ENCODE data around the gene DAND5. TPM values are rescaled to one million over a fixed set of nuclear protein-coding genes. Genes with fewer than 3 reads are reported as not detected.
"Not testable (repeated sequence)": the region's sequence is repeated elsewhere in the genome, so short reads cannot be mapped to it uniquely, and the experiment has no call there.

Gene DAND5
- total RNA-seq, 1 experiment from 2014 or later: not detected

DNA sequence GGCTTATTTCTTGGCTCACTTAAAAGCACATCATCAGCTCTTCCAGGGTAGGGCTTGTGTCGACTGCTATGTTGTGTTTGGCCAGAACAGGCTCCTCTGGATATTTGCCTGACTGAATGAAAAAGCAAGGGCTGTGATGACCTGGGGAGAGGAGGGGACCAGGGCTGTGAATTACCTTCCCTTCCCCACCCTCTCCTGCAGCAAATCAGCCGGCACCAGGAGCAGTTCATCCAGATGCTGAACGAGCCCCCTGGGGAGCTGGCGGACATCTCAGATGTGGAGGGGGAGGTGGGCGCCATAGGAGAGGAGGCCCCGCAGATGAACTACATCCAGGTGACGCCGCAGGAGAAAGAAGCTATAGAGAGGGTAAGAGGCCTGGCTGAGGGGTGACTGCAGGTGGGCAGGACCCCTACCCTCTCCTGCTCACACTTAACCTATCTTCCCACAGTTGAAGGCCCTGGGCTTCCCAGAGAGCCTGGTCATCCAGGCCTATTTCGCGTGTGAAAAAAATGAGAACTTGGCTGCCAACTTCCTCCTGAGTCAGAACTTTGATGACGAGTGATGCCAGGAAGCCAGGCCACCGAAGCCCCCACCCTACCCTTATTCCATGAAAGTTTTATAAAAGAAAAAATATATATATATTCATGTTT is 16.8 kb upstream of the DAND5 start:
- H3K4me3 ChIP-seq: no peak overlapping the region
- peaks cover 67% of the 10 kb centered on the region for H3K36me3 ChIP-seq
- no peaks in the 10 kb centered on the region for H3K27me3 ChIP-seq
- DNase-seq: no peak
- H3K4me1 ChIP-seq: peaks cover 35% of the 10 kb centered on the region
- peak overlapping the region; percentile 12; the same call in 1 of the 2 replicates for H3K27ac ChIP-seq
- H3K9me3 ChIP-seq (replicated peaks): no peaks in the 10 kb centered on the region

DNA sequence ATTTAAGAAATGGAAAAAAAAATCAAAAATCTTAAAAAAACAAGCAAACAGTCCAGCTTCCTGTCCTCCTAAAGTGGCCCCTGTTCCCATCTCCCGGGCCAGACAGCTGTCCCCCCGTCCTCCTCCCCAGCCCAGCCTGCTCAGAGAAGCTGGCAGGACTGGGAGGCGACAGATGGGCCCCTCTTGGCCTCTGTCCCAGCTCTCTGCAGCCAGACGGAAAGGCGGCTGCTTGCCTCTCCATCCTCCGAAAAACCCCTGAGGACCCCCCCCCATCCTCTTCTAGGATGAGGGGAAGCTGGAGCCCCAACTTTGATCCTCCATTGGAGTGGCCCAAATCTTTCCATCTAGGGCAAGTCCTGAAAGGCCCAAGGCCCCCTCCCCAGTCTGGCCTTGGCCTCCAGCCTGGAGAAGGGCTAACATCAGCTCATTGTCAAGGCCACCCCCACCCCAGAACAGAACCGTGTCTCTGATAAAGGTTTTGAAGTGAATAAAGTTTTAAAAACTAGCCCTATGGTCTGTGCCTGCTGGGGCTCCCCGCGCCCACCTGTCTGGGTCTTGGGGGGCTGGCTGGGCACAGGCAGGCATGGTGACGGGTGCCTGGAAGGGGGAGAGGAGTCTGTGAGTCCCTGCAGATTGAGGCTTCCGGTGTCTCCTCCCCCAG is 16.1 kb upstream of the DAND5 start:
- Histone ChIP-seq H3K4me1 (peaks cover 35% of the 10 kb centered on the region), H3K27ac (no peak overlapping the region), H3K4me3 (no peak overlapping the region), H3K36me3 (peaks cover 60% of the 10 kb centered on the region), H3K9me3 (replicated peaks) (no peaks in the 10 kb centered on the region), H3K27me3 (no peaks in the 10 kb centered on the region)
- peak; percentile 88 for DNase-seq

DNA sequence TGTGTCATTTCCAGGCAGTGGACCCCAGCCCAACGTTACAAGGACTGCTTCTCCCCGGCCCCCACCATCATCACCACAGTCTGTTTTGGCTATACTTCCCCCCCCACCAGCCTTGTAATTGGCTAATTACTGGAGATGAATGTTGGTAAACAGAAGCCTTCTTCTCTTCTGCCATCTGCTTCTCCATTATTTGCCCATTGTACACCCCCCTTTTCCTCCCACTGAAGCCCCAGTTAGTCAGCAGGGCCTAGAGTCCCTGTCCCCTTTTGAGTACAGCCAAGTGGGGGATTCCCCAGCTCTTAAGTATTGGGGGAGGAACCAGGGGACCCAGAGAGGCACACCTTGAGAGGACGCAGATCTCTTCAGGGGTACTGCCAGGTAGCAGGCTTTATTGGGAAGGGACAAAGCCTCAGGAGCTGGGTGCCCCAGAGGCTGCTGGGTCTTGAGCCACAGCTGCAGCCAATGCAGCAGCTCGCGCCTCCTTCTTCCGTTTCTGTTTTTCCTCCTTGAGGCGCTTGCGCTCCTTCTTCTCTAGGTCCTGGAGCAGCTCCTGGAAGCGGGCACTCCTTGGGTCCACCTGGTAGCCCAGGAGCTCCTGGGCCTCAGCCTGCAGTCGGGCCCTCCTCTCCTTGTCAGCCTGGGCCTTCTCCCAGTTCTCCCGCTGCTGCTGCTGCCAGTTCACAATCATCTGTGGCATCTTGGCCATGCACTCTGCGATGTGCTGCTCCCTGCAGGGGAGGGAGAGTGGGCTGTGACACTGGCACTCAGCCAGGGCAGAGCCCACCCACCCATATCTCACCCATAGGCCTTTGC is 15.4 kb upstream of the DAND5 start:
- DNase-seq: no peak
- H3K9me3 ChIP-seq (replicated peaks): no peaks in the 10 kb centered on the region
- H3K4me3 ChIP-seq: no peak overlapping the region
- H3K36me3 ChIP-seq: peaks cover 53% of the 10 kb centered on the region
- no peaks in the 10 kb centered on the region for H3K27me3 ChIP-seq
- no peak overlapping the region for H3K27ac ChIP-seq
- H3K4me1 ChIP-seq: peaks cover 35% of the 10 kb centered on the region

DNA sequence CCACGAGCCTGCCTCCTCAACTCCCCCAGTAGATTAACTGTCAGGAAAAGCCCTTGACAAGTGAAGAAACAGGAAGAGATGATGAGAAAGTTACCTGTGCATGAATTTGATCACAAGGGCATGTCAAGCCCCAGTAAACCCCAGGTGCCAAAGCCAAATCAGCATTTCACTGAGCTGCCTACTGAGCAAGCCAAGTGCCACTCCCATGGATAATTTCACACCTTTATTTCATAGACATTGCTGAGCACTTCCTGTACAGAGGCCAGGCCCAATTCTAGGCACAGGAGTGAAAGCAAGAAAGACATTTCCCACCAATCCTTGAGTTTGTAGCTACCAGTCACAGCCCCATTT is 14.8 kb upstream of the DAND5 start:
- H3K9me3 ChIP-seq (replicated peaks): no peaks in the 10 kb centered on the region
- peaks cover 35% of the 10 kb centered on the region for H3K4me1 ChIP-seq
- H3K4me3 ChIP-seq: no peak overlapping the region
- no peak for DNase-seq
- peaks cover 47% of the 10 kb centered on the region for H3K36me3 ChIP-seq
- no peak overlapping the region for H3K27ac ChIP-seq
- no peaks in the 10 kb centered on the region for H3K27me3 ChIP-seq

DNA sequence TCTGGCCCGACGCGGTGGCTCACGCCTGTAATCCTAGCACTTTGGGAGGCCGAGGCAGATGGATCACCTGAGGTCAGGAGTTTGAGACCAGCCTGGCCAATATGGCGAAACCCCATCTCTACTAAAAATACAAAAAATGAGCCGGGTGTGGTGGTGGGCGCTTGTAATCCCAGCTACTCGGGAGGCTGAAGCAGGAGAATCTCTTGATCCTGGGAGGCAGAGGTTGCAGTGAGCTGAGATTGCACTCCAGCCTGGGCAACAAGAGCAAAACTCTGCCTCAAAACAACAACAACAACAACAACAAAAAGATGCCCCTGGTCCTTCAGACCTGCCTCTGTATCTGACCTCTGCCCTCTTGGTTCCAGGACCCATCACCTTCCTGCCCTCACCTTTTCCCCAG is 13.8 kb upstream of the DAND5 start:
- H3K36me3 ChIP-seq: peaks cover 39% of the 10 kb centered on the region
- not testable (repeated sequence) for H3K4me3 ChIP-seq; DNase-seq; H3K27ac ChIP-seq; H3K27me3 ChIP-seq; H3K9me3 ChIP-seq (replicated peaks)
- peaks cover 35% of the 10 kb centered on the region for H3K4me1 ChIP-seq

DNA sequence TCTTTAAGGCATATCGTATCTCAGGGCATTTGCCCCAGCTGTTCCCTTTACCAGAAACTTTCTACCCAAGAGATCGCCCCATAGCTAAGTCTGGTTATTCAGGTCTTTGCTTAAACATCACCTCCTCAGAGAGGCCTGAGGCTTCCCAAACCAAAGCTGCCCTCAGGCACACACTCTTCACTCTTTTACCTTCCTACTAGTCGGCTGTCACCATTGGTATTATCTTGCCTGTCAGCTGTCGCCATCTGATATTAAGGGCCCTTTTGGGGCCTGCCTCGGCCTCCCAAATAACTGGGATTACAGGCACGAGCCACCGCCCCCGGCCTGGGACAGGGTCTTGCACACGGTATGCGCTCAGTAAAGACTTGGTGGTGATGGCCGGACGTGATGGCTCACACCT is 13.4 kb upstream of the DAND5 start:
- Histone ChIP-seq H3K27me3 (no peaks in the 10 kb centered on the region), H3K36me3 (peaks cover 34% of the 10 kb centered on the region), H3K4me3 (peak overlapping the region; percentile 99), H3K9me3 (replicated peaks) (no peaks in the 10 kb centered on the region), H3K4me1 (peaks cover 35% of the 10 kb centered on the region), H3K27ac (peak overlapping the region; percentile 91; the same call in 1 of the 2 replicates)
- peak in 1 of 2 experiments; percentile 64 for DNase-seq

DNA sequence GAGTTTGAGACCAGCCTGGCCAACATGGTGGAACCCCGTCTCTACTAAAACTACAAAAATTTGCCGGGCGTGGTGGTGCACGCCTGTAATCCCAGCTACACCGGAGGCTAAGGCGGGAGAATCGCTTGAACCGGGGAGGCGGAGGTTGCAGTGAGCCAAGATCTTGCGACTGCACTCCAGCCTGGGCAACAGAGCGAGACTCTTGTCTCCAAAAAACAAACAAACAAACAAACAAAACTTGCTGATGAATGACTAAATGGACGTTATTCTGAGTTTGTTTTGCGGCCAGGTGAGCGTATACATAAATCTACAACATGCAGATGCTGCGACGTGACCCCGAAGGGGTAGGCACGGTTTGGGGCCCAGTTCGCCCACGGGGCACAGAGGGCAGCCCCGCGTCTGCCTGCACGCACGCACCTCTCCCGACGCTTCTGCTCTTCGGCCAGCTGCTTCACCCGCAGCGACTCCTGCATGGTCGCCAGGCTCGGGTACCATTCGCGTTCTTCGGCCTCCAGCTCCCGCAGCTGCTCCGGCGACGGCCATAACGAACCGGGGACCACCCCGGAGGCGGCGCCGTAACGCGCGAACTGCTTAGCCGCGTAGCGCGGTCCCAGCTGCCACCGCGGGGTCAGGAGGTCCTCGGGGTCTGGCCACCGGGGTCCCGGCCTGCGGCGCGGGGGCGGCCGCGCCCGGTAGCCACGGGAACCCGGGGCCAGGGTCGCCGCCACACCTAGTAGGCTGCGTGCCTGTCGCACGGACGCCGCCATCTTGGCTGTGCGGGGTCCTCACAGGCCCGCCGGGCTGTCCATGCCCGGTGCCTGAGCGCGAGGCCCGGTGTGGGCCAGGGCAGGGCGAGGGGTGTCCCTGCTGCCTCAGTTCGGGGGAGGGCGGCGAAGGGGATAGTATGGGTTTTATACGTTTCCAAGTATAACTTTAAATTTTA is 12.7 kb upstream of the DAND5 start, which contains the start of gene GADD45GIP1:
Gene GADD45GIP1 (minus strand): TSS at position 778 of the 943 bp plus-strand sequence. CDS start 11 bp downstream, at position 767.
- Histone ChIP-seq H3K9me3 (replicated peaks) (no peaks in the 10 kb centered on the region), H3K4me1 (peaks cover 35% of the 10 kb centered on the region), H3K27ac (peak within 1 kb of the TSS; percentile 91), H3K4me3 (peak within 1 kb of the TSS; percentile 99), H3K27me3 (no peaks in the 10 kb centered on the region), H3K36me3 (peaks cover 27% of the 10 kb centered on the region)
- peak; percentile 93 to 94 for DNase-seq

DNA sequence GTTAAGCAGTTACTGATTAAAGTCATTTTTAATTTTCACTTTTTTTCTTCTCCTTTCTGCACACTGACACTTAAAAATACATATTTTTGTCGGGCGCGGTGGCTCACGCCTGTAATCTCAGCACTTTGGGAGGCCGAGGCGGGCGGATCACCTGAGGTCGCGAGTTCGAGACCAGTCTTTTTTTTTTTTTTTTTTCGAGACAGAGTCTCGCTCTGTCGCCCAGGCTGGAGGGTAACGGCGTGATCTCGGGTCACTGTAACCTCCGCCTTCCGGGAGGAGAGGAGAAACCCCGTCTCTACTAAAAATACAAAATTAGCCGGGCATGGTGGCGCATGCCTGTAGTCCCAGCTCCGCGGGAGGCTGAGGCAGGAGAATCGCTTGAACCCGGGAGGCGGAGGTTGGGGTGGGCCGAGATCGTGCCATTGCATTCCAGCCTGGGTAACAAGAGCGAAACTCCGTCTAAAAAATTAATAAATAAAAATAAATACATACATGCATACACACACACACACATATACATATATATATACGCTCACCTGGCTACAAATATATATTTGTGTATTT is 11.9 kb upstream of the DAND5 start:
- peak overlapping the region; percentile 91 for H3K27ac ChIP-seq
- DNase-seq; H3K27me3 ChIP-seq; H3K9me3 ChIP-seq (replicated peaks): not testable (repeated sequence)
- H3K4me3 ChIP-seq: peak overlapping the region; percentile 99
- peaks cover 28% of the 10 kb centered on the region for H3K4me1 ChIP-seq
- peaks cover 20% of the 10 kb centered on the region for H3K36me3 ChIP-seq

DNA sequence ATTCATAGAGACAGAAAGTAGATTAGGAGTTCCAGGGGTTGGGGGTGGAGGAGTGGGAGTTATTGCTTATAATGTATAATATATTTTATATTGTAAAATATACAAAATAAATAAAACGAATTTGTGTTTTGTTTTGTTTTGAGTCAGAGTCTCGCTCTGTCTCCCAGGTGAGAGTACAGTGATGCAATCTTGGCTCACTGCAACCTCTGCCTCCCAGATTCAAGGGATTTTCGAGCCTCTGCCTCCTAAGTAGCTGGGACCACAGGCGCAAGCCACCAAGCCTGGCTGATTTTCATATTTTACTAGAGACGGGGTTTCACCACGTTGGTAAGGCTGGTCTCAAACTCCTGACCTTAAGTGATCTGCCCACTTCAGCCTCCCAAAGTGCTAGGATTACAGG is 9.9 kb upstream of the DAND5 start:
- Histone ChIP-seq H3K36me3 (peaks cover 8% of the 10 kb centered on the region), H3K4me3 (no peak overlapping the region), H3K27ac (no peak overlapping the region), H3K9me3 (replicated peaks) (no peaks in the 10 kb centered on the region), H3K4me1 (peaks cover 10% of the 10 kb centered on the region), H3K27me3 (no peaks in the 10 kb centered on the region)
- no peak for DNase-seq

DNA sequence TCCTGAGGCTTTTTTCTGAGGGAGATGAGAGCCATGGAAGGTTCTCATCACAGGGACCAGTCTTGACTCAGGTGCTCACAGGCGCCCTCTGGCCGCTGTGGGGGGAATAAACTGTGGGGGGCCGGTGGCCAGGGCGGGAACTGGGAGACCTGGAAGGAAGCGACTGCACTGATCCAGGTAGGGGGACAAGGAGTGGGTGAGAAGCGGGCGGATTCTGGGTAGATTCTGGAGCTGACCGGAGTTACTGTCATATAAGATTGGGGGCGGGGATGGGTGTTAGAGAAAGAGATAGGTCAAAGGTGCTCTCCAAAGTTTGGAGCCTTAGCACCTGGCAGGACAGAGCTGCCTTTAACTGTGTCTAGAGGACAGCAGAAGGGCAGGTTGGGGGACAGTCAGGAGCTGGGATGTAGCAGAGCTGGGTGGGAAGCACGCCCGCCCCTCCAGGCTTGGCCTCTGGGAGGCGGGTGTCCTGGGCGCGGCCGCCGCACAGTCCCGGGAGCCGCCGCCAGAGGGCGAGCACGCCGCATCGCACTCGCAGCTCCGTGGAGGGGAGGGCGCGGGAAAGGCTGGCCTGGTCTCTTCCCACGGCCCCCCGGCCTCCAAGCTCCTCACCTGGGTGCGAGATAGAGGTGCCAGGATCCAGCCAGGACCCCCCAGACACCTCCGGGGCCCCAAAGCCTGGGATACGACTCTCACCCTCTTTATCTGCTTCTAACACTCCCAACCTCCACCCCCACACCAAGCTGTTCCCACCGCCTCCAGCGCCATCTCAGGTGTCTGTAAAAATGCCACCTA is 4.2 kb upstream of the DAND5 start:
- no peaks in the 10 kb centered on the region for H3K9me3 ChIP-seq (replicated peaks)
- no peaks in the 10 kb centered on the region; the same call in 1 of the 2 replicates for H3K4me1 ChIP-seq
- H3K36me3 ChIP-seq: no peaks in the 10 kb centered on the region
- H3K4me3 ChIP-seq: peak overlapping the region; percentile 42
- no peak overlapping the region for H3K27ac ChIP-seq
- DNase-seq: peak; percentile 86 to 95
- H3K27me3 ChIP-seq: no peaks in the 10 kb centered on the region

DNA sequence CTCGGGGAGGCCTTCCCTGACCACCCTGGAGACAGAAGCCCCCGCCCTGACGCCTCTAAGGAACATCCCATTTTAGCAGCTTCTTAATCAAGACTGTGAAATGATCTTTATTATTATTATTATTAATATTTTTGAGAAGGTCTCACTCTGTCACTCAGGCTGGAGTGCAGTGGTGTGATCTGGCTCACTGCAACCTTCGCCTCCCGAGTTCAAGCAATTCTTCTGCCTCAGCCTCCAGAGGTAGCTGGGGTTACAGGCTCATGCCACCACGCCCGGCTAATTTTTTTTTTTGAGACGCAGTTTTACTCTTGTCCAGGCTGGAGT is 3.6 kb upstream of the DAND5 start:
- no peak overlapping the region for H3K4me3 ChIP-seq
- H3K27ac ChIP-seq: no peak overlapping the region
- no peaks in the 10 kb centered on the region for H3K9me3 ChIP-seq (replicated peaks)

DNA sequence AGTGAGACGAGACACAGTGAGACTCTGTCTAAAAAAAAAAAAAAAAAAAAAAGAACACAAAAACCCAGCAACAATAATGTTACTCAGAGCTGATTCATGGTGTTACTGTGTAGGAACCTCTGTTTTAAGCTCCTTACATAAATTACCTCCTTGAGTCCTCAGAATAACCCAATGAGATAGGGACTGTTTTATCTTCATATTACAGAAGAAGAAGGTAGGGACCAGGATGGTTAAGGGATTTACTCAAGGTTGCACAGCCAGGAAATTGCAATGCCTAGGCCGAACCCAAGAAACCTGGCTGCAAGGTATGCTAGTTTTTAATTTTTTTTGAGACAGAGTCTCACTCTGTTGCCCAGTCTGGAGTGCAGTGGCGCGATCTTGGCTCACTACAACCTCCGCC is 1.5 kb upstream of the DAND5 start:
- H3K27me3 ChIP-seq: no peaks in the 10 kb centered on the region
- H3K4me3 ChIP-seq: no peak overlapping the region
- no peaks in the 10 kb centered on the region for H3K9me3 ChIP-seq (replicated peaks)
- H3K4me1 ChIP-seq: no peaks in the 10 kb centered on the region; the same call in 1 of the 2 replicates
- H3K36me3 ChIP-seq: no peaks in the 10 kb centered on the region
- DNase-seq: no peak
- H3K27ac ChIP-seq: no peak overlapping the region

More for the DNA sequence above, 3.6 kb upstream of the DAND5 start:
- Histone ChIP-seq H3K4me1 (no peaks in the 10 kb centered on the region; the same call in 1 of the 2 replicates), H3K27me3 (no peaks in the 10 kb centered on the region), H3K36me3 (no peaks in the 10 kb centered on the region)
- no peak for DNase-seq

DNA sequence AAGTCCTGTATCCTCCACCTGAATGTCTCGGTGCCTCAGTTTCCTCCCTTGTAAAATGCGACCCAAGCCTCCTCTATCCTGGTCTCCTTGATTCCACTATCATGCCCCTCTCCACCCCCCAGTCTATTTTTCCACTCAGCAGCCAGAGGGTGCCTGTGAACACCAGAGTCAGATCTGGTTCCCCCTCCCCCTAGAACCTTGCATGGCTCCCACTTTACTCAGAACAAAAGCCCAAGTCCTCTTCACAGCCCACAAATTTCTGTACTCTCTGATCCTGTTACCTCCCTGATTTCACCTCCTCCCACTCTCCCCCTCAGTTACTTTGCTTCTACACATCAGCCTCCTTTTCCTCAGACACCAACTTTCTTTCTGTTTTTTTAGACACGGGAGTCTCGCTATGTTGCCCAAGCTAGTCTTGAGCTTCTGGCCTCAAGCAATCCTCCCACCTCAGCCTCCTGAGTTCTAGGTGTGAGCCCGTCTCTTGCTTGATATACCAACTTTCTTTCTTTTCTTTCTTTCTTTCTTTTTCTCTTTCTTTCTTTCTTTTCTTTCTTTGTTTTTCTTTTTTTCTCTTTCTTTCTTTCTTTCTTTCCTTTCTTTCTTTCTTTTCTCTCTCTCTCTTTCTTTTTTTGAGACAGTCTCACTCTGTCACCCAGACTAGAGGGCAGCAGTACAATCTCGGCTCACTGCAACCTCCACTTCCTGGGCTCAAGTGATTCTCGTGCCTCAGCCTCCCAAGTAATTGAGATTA is 869 bp downstream of the DAND5 start:
- Histone ChIP-seq H3K4me1 (peaks cover 9% of the 10 kb centered on the region), H3K27ac (no peak overlapping the region)
- DNase-seq: no peak

More for the DNA sequence above, 869 bp downstream of the DAND5 start:
- no peak overlapping the region for H3K4me3 ChIP-seq
- no peaks in the 10 kb centered on the region for H3K9me3 ChIP-seq (replicated peaks)
- no peaks in the 10 kb centered on the region for H3K27me3 ChIP-seq
- H3K36me3 ChIP-seq: no peaks in the 10 kb centered on the region
